ENCODE data around the gene CDK5RAP1. TPM values are rescaled to one million over a fixed set of nuclear protein-coding genes. Genes with fewer than 3 reads are reported as not detected.

The CDK5RAP1 gene
- polyA plus RNA-seq, 3 donors: 24.4 to 65.0 (median 25.5) TPM

DNA sequence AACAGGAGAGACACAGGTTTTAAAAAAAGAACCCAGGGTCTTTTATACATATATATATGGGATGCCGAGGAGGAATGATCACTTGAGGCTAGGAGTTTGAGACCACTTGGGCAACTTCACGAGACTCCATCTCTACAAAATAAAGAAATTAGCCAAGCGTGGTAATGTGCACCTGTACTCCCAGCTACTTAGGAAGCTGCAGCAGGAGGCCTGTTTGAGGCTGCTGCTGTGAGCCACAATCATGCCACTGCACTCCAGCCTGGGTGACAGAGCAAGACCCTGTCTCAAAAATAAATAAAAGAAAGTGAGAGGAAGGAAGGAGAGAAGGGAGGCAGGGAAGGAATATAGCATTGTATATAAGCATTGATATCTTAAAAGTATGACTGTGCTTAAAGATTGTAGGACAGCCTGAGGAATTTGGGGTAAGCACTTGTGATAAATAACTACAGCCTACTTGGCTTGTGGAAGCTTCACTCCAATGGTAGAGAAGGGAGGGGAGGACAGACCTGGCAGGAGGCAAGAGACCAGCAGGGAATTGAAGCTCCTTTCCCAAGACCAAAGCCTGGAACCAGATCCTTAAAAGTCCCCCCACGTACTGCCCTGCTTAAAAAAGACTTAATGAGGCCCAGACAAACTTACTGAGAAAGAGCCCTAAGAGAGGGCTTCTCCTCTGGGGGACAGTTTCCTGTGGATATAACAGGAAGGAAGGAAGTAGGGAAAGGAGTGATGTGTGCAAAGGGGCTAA lies 44.7 kb upstream of the CDK5RAP1 start:
- Mint-ChIP-seq H3K36me3 (no peaks in the 10 kb centered on the region), H3K4me1 (peaks cover 17% of the 10 kb centered on the region), H3K27me3 (ENCODE audit: low read depth in 3 of 3) (peaks cover 23 to 28% (median 24%) of the 10 kb centered on the region in 3 donors), H3K9me3 (peaks cover 0 to 3% (median 0%) of the 10 kb centered on the region in 7 donors), H3K4me3 (no peak overlapping the region), H3K27ac (no peak overlapping the region)
- Histone ChIP-seq H4K20me1 (ENCODE audit: insufficient read depth, low read length) (no peaks in the 10 kb centered on the region), H3K4me3 (replicated peaks in 1 of 3; ENCODE audit: low read depth in 2 of 3, low read length in 3 of 3) (no peak overlapping the region), H3K27me3 (ENCODE audit: control insufficient read depth in 2 of 2, insufficient read depth in 2 of 2, low read length in 2 of 2) (peaks cover 10 to 15% of the 10 kb centered on the region in 2 donors), H3K4me2 (replicated peaks; ENCODE audit: extremely low read depth, low read length, poor library complexity, severe bottlenecking) (no peak overlapping the region), H3K4me1 (ENCODE audit: control insufficient read depth in 1 of 2, insufficient read depth in 2 of 2, low read length in 2 of 2) (peaks cover 10 to 19% of the 10 kb centered on the region in 2 donors), H2AFZ (ENCODE audit: insufficient read depth, low read depth, low read length, poor library complexity, severe bottlenecking) (no peak overlapping the region), H3K79me2 (ENCODE audit: insufficient read depth, low read length) (no peaks in the 10 kb centered on the region), H3K27ac (ENCODE audit: low read depth in 1 of 2, low read length in 2 of 2) (no peak overlapping the region), H3K9ac (ENCODE audit: insufficient read depth, low read length, poor library complexity, severe bottlenecking) (no peak overlapping the region), H3K36me3 (replicated peaks in 1 of 2; ENCODE audit: control insufficient read depth in 1 of 2, insufficient read depth in 2 of 2, low read length in 2 of 2) (no peaks in the 10 kb centered on the region), H3K9me3 (replicated peaks in 1 of 2; ENCODE audit: control insufficient read depth in 1 of 2, insufficient read depth in 1 of 2, low read length in 2 of 2) (no peaks in the 10 kb centered on the region)
- no peak for DNase-seq
- WGBS (ENCODE audit: insufficient coverage): 100% methylated on average over 1 of the region's 4 CpGs
- intact Hi-C loops (cut with micrococcal nuclease): loop anchor here in 1 of 2 donors (5.0 kb wide), 1 partner anchor 381 kb away; no protein-coding TSS in a partner anchor
- TF ChIP-seq, protein P1, sequence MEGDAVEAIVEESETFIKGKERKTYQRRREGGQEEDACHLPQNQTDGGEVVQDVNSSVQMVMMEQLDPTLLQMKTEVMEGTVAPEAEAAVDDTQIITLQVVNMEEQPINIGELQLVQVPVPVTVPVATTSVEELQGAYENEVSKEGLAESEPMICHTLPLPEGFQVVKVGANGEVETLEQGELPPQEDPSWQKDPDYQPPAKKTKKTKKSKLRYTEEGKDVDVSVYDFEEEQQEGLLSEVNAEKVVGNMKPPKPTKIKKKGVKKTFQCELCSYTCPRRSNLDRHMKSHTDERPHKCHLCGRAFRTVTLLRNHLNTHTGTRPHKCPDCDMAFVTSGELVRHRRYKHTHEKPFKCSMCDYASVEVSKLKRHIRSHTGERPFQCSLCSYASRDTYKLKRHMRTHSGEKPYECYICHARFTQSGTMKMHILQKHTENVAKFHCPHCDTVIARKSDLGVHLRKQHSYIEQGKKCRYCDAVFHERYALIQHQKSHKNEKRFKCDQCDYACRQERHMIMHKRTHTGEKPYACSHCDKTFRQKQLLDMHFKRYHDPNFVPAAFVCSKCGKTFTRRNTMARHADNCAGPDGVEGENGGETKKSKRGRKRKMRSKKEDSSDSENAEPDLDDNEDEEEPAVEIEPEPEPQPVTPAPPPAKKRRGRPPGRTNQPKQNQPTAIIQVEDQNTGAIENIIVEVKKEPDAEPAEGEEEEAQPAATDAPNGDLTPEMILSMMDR (IDR thresholded peaks at IDR 0.05): no peak

DNA sequence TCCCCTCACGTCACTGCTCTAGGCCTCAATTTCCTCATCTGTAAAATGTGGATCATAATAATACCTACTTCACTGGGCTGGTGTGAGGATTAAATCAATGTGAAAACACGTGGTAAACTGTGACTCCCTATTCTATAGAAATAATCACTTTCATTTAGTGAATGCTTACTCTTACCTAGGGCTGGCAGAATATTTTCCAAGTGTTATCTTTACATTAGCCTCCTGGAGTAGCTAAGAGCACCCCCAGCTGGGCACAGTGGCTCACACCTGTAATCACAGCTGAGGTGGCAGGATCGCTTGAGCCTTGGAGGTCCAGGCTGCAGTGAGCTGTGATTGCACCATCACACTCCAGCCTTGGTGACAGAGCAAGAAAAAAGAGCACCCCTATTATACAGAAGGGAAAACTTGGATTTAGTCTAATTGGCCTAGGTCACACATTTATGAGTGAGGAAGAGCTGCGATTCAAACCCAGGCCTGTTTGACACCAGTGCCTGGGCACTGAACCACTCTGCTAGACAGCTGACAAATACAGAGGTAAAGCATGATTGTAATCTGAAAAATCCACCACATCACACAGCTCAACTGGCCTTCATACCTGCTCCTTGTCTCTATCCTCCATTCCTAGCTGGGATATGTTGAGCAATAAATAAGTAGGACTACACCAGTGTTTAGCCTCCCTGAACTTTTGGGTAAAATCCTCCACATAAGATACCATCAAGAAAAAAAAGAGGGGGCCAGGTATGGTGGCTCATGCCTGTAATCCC lies 43.7 kb upstream of the CDK5RAP1 start:
- no CpG with 5 or more reads among the region's 4 CpGs for WGBS (ENCODE audit: insufficient coverage)
- Histone ChIP-seq H3K36me3 (replicated peaks in 1 of 2; ENCODE audit: control insufficient read depth in 1 of 2, insufficient read depth in 2 of 2, low read length in 2 of 2) (no peaks in the 10 kb centered on the region), H3K9ac (ENCODE audit: insufficient read depth, low read length, poor library complexity, severe bottlenecking) (no peak overlapping the region), H3K27me3 (ENCODE audit: control insufficient read depth in 2 of 2, insufficient read depth in 2 of 2, low read length in 2 of 2) (peaks cover 10 to 15% of the 10 kb centered on the region in 2 donors), H3K27ac (ENCODE audit: low read depth in 1 of 2, low read length in 2 of 2) (no peak overlapping the region), H3K9me3 (replicated peaks in 1 of 2; ENCODE audit: control insufficient read depth in 1 of 2, insufficient read depth in 1 of 2, low read length in 2 of 2) (no peaks in the 10 kb centered on the region), H3K79me2 (ENCODE audit: insufficient read depth, low read length) (no peaks in the 10 kb centered on the region), H3K4me1 (ENCODE audit: control insufficient read depth in 1 of 2, insufficient read depth in 2 of 2, low read length in 2 of 2) (peaks cover 10 to 19% of the 10 kb centered on the region in 2 donors), H4K20me1 (ENCODE audit: insufficient read depth, low read length) (no peaks in the 10 kb centered on the region), H3K4me2 (replicated peaks; ENCODE audit: extremely low read depth, low read length, poor library complexity, severe bottlenecking) (peak overlapping the region; percentile 86), H2AFZ (ENCODE audit: insufficient read depth, low read depth, low read length, poor library complexity, severe bottlenecking) (peak overlapping the region; percentile 81), H3K4me3 (replicated peaks in 1 of 3; ENCODE audit: low read depth in 2 of 3, low read length in 3 of 3) (peak overlapping the region in 1 of 3 experiments; percentile 94)
- Mint-ChIP-seq H3K27ac (no peak overlapping the region), H3K4me3 (peak overlapping the region; percentile 93 to 96), H3K4me1 (peaks cover 17% of the 10 kb centered on the region), H3K27me3 (ENCODE audit: low read depth in 3 of 3) (peaks cover 22 to 28% (median 23%) of the 10 kb centered on the region in 3 donors), H3K9me3 (peaks cover 0 to 3% (median 0%) of the 10 kb centered on the region in 7 donors), H3K36me3 (no peaks in the 10 kb centered on the region)
- no peak for DNase-seq
- TF ChIP-seq, protein P1 (IDR thresholded peaks at IDR 0.05): no peak
- intact Hi-C loops (cut with micrococcal nuclease): loop anchor here in 1 of 2 donors (5.0 kb wide), 3 partner anchors 47 to 382 kb away; partner anchors contain the start of genes CBFA2T2 and NECAB3
